GM23248 (cell line): ENCODE results near the gene MRPS30. TPM values are rescaled to one million over a fixed set of nuclear protein-coding genes. Genes with fewer than 3 reads are reported as not detected.

Experiments used
- DNase-seq: peaks from one replicate; pipeline ENCODE4 v3.0.0-alpha.2; 2015
- H2AFZ ChIP-seq: fragments of 200-600 bp; sonication (generic); 2 replicates; pipeline ENCODE4 v1.6.1; 2016; ENCODE audit warnings: antibody characterized with exemption
- H3F3A ChIP-seq: fragments of 200-600 bp; sonication (generic); 2 replicates; pipeline ENCODE4 v1.6.1; 2016; ENCODE audit warnings: mild to moderate bottlenecking, antibody characterized with exemption, mixed run types; ENCODE audit not compliant: insufficient read depth
- H3K27ac ChIP-seq: fragments of 200-600 bp; sonication (generic); 2 replicates; pipeline ENCODE4 v1.5.1; 2016; ENCODE audit warnings: mild to moderate bottlenecking
- H3K27me3 ChIP-seq: fragments of 200-600 bp; sonication (generic); replicated peaks from 2 replicates; pipeline ENCODE4 v1.6.1; 2016; ENCODE audit warnings: mild to moderate bottlenecking; ENCODE audit not compliant: insufficient read depth
- H3K36me3 ChIP-seq: fragments of 200-600 bp; sonication (generic); 2 replicates; pipeline ENCODE4 v1.6.1; 2016; ENCODE audit warnings: low read depth, mild to moderate bottlenecking
- H3K4me1 ChIP-seq: fragments of 200-600 bp; sonication (generic); 2 replicates; pipeline ENCODE4 v1.6.1; 2016; ENCODE audit warnings: mild to moderate bottlenecking; ENCODE audit not compliant: insufficient read depth
- H3K4me2 ChIP-seq: fragments of 200-600 bp; sonication (generic); one replicate; pipeline ENCODE4 v1.6.1; 2016; ENCODE audit warnings: mild to moderate bottlenecking; ENCODE audit not compliant: unreplicated experiment
- H3K4me3 ChIP-seq: fragments of 200-600 bp; sonication (generic); 2 replicates; pipeline ENCODE4 v1.5.1; 2016; ENCODE audit warnings: mild to moderate bottlenecking
- H3K79me2 ChIP-seq: fragments of 200-600 bp; sonication (generic); 2 replicates; pipeline ENCODE4 v1.6.1; 2016; ENCODE audit warnings: mild to moderate bottlenecking; ENCODE audit not compliant: insufficient read depth
- H3K9ac ChIP-seq: fragments of 200-600 bp; sonication (generic); 2 replicates; pipeline ENCODE4 v1.6.1; 2016; ENCODE audit warnings: mild to moderate bottlenecking
- H3K9me2 ChIP-seq: fragments of 200-600 bp; sonication (generic); 2 replicates; pipeline ENCODE4 v1.6.1; 2016; ENCODE audit warnings: mixed run types, mild to moderate bottlenecking, moderate library complexity; ENCODE audit not compliant: insufficient read depth
- H3K9me3 ChIP-seq: fragments of 200-600 bp; sonication (generic); one replicate; pipeline ENCODE4 v1.6.1; 2017; ENCODE audit warnings: low read depth
- H4K20me1 ChIP-seq: fragments of 200-600 bp; sonication (generic); 2 replicates; pipeline ENCODE4 v1.6.0; 2016; ENCODE audit not compliant: insufficient read depth
- EZH2 ChIP-seq: fragments of 200-600 bp; sonication (generic); IDR thresholded peaks from 2 replicates; pipeline ENCODE4 v1.6.1; 2018; ENCODE audit warnings: antibody characterized with exemption, mild to moderate bottlenecking; ENCODE audit not compliant: insufficient read depth, poor library complexity, severe bottlenecking
- EZH2phosphoT487 ChIP-seq: fragments of 200-600 bp; sonication (generic); IDR thresholded peaks from 2 replicates; pipeline ENCODE4 v1.6.1; 2018; ENCODE audit warnings: antibody characterized with exemption, moderate library complexity, mild to moderate bottlenecking, low read depth; ENCODE audit not compliant: insufficient read depth
- WGBS, 2 experiments: methylation state at CpG; one replicate each; pipeline ENCODE4 v1.1.6; 2015 to 2017; ENCODE audit warnings: low lambda C conversion rate in 2 of 2, low coverage in 1 of 2; ENCODE audit errors: missing lambda C conversion rate in 2 of 2; 5-methylcytosine and 5-hydroxymethylcytosine counted together
- in situ Hi-C: fragments of 300-500 bp; cut with MboI; formaldehyde crosslinking; loops from 2 replicates; pipeline ENCODE4 v1.15.0; 2020
- polyA plus RNA-seq: library from polyadenylated mRNA; unstranded; fragments of >200 nt; fragmentation: Nextera tagmentation; extraction: Ambion mirVana; gene quantifications from 2 replicates; pipeline ENCODE4 v1.2.1, GENCODE V29; 2016
- total RNA-seq: library from RNA; depleted of rRNA; stranded (reverse); fragments of >200 nt; shearing (Covaris generic); gene quantifications from 2 replicates; pipeline ENCODE4 v1.2.3, GENCODE V29; 2014

The MRPS30 gene
- total and polyA plus RNA-seq, 2 experiments from 2014 or later, result 30.9 to 47.2 TPM

- H3K27me3 ChIP-seq, result no peaks in the 10 kb centered on the region
- no peak for DNase-seq
- 58 to 63% methylated on average over 1 of the region's 1 CpG for WGBS, 2 experiments
- no peaks in the 10 kb centered on the region for H4K20me1 ChIP-seq
- H3K4me3 ChIP-seq, result no peak overlapping the region
- no peak overlapping the region for H3K4me2 ChIP-seq
- H2AFZ ChIP-seq, result no peak overlapping the region
- no peaks in the 10 kb centered on the region for H3F3A ChIP-seq
- H3K4me1 ChIP-seq, result no peaks in the 10 kb centered on the region
- H3K27ac ChIP-seq, result no peak overlapping the region
- no peak overlapping the region for H3K9ac ChIP-seq
- no peaks in the 10 kb centered on the region for H3K36me3 ChIP-seq
- TF ChIP-seq EZH2phosphoT487, result no peak
- TF ChIP-seq EZH2, result no peak
- in situ Hi-C loops, result no loop called here
- no peaks in the 10 kb centered on the region for H3K9me3 ChIP-seq
- H3K9me2 ChIP-seq, result no peaks in the 10 kb centered on the region
- no peaks in the 10 kb centered on the region for H3K79me2 ChIP-seq
Observed at GRCh38 chr5:44844744-44845143, 36.0 kb downstream of the MRPS30 start.

- Histone ChIP-seq H3K9me2 (no peaks in the 10 kb centered on the region), H3K9me3 (no peaks in the 10 kb centered on the region), H3K4me3 (no peak overlapping the region), H3K27me3 (no peaks in the 10 kb centered on the region), H3K36me3 (no peaks in the 10 kb centered on the region), H3F3A (no peaks in the 10 kb centered on the region), H2AFZ (no peak overlapping the region), H4K20me1 (no peaks in the 10 kb centered on the region), H3K4me2 (no peak overlapping the region), H3K27ac (no peak overlapping the region), H3K79me2 (no peaks in the 10 kb centered on the region), H3K4me1 (no peaks in the 10 kb centered on the region), H3K9ac (no peak overlapping the region)
- no peak for DNase-seq
- 53 to 56% methylated on average over 4 of the region's 4 CpGs for WGBS, 2 experiments
- in situ Hi-C loops, result no loop called here
- TF ChIP-seq EZH2 (no peak), EZH2phosphoT487 (no peak)
Observed at GRCh38 chr5:44845777-44846176, 37.0 kb downstream of the MRPS30 start.

- no peaks in the 10 kb centered on the region for H4K20me1 ChIP-seq
- no peaks in the 10 kb centered on the region for H3K9me3 ChIP-seq
- TF ChIP-seq EZH2 (no peak), EZH2phosphoT487 (no peak)
- in situ Hi-C loops, result no loop called here
- no peak overlapping the region for H3K4me2 ChIP-seq
- no peak overlapping the region for H3K9ac ChIP-seq
- no peaks in the 10 kb centered on the region for H3K4me1 ChIP-seq
- WGBS, 2 experiments, result 71 to 72% methylated on average over 5 of the region's 5 CpGs
- H2AFZ ChIP-seq, result no peak overlapping the region
- no peaks in the 10 kb centered on the region for H3K36me3 ChIP-seq
- H3K9me2 ChIP-seq, result no peaks in the 10 kb centered on the region
- no peak for DNase-seq
- H3K4me3 ChIP-seq, result no peak overlapping the region
- no peaks in the 10 kb centered on the region for H3K27me3 ChIP-seq
- no peaks in the 10 kb centered on the region for H3K79me2 ChIP-seq
- H3F3A ChIP-seq, result no peaks in the 10 kb centered on the region
- no peak overlapping the region for H3K27ac ChIP-seq
Observed at GRCh38 chr5:44847206-44847852, 38.6 kb downstream of the MRPS30 start.

GRCh38 chr5:44860267-44860666, 51.5 kb downstream of the MRPS30 start:
- 48 to 50% methylated on average over 3 of the region's 3 CpGs for WGBS, 2 experiments

GRCh38 chr5:44862808-44863207, 54.1 kb downstream of the MRPS30 start:
- Histone ChIP-seq H3K9ac (no peak overlapping the region), H3K36me3 (no peaks in the 10 kb centered on the region), H3K79me2 (no peaks in the 10 kb centered on the region), H3K4me3 (no peak overlapping the region), H3F3A (no peaks in the 10 kb centered on the region), H4K20me1 (no peaks in the 10 kb centered on the region), H2AFZ (no peak overlapping the region), H3K9me2 (no peaks in the 10 kb centered on the region), H3K27me3 (no peaks in the 10 kb centered on the region), H3K9me3 (no peaks in the 10 kb centered on the region), H3K27ac (no peak overlapping the region), H3K4me2 (no peak overlapping the region), H3K4me1 (no peaks in the 10 kb centered on the region)
- peak; percentile 20 for DNase-seq
- TF ChIP-seq EZH2, result no peak
- no peak for TF ChIP-seq EZH2phosphoT487
- in situ Hi-C loops, result no loop called here
- 4 to 26% methylated on average over 1 of the region's 1 CpG for WGBS, 2 experiments

More at GRCh38 chr5:44860267-44860666, 51.5 kb downstream of the MRPS30 start:
- no peak for DNase-seq
- Histone ChIP-seq H3F3A (no peaks in the 10 kb centered on the region), H3K27ac (no peak overlapping the region), H3K36me3 (no peaks in the 10 kb centered on the region), H3K9ac (no peak overlapping the region), H3K9me2 (no peaks in the 10 kb centered on the region), H3K4me2 (no peak overlapping the region), H3K9me3 (no peaks in the 10 kb centered on the region), H3K27me3 (no peaks in the 10 kb centered on the region), H3K4me1 (no peaks in the 10 kb centered on the region), H2AFZ (no peak overlapping the region), H3K79me2 (no peaks in the 10 kb centered on the region), H4K20me1 (no peaks in the 10 kb centered on the region), H3K4me3 (no peak overlapping the region)
- in situ Hi-C loops, result no loop called here
- TF ChIP-seq EZH2 (no peak), EZH2phosphoT487 (no peak)
